ENCODE measurements around the gene DCLK1. TPM values are rescaled to one million over a fixed set of nuclear protein-coding genes. Genes with fewer than 3 reads are reported as not detected.

DCLK1 gene
- total RNA-seq, 2 donors from 2014 or later: not detected

GRCh38 chr13:35824395-35824794 is 306.8 kb downstream of the DCLK1 start:
- no peak for ATAC-seq
- Mint-ChIP-seq H3K27ac (no peak overlapping the region), H3K4me3 (no peak overlapping the region), H3K36me3 (ENCODE audit: low read depth) (no peaks in the 10 kb centered on the region), H3K27me3 (no peaks in the 10 kb centered on the region), H3K4me1 (no peaks in the 10 kb centered on the region)
- H3K9me3 ChIP-seq (ENCODE audit: control insufficient read depth, low read length, poor library complexity, severe bottlenecking): no peaks in the 10 kb centered on the region
- DNase-seq: no peak

GRCh38 chr13:35822666-35823065 is 308.5 kb downstream of the DCLK1 start:
- no peaks in the 10 kb centered on the region for H3K36me3 Mint-ChIP-seq (ENCODE audit: low read depth)
- no peaks in the 10 kb centered on the region for H3K4me1 Mint-ChIP-seq
- DNase-seq: no peak
- no peak overlapping the region for H3K4me3 Mint-ChIP-seq
- ATAC-seq: no peak
- no peaks in the 10 kb centered on the region for H3K9me3 ChIP-seq (ENCODE audit: control insufficient read depth, low read length, poor library complexity, severe bottlenecking)
- no peaks in the 10 kb centered on the region for H3K27me3 Mint-ChIP-seq
- H3K27ac Mint-ChIP-seq: no peak overlapping the region

- no peaks in the 10 kb centered on the region for H3K4me1 Mint-ChIP-seq
Observed at GRCh38 chr13:35818633-35819067, 312.5 kb downstream of the DCLK1 start.

DNA sequence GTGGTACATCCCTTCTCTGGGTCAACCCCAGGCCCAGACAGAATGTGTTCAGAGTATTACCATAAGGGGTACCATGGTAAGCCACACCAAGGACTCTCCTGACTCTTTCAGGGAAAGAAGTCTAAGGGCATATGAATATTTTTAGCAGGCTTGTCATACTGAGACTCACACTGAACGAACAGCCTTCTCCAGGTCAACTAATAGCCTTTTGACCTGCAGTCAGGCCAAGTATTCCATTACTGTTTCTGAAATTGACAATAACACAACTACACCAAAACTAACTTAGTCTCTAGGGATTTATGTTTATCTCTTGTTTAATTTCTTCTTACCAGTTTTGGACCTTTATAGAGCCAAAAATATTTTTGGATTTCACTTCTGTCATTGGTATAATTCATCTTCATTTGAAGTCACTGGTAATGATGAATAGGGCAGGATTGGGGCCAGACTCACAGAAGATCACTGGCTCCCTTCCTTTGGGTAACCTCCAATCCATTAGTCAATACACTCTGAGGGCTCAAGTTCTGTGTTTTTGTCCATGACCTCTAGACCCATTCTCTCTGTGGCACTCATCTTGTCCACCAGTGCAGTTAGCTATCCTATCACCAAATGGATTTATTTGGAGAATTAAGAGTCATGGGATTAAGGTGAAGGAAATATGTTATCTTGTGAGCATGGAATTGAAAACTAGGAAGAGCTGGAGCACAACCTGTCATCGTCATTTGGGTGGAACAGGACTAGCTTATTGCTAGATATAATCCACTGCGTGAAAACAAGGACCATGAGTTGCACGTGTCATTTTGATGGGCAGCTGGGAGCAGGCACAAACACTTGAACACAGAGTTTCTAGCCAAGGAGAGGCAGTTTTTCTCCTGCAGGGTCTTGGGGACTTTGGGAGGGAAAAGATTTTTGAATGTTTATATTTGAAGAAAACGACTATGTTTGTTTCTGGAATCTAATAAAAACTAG is 313.3 kb downstream of the DCLK1 start:
- H3K9me3 ChIP-seq (ENCODE audit: control insufficient read depth, low read length, poor library complexity, severe bottlenecking): no peaks in the 10 kb centered on the region
- DNase-seq (no peak), ATAC-seq (no peak)
- no peak overlapping the region for H3K27ac Mint-ChIP-seq
- no peaks in the 10 kb centered on the region for H3K4me1 Mint-ChIP-seq
- no peaks in the 10 kb centered on the region for H3K27me3 Mint-ChIP-seq
- no peak overlapping the region for H3K4me3 Mint-ChIP-seq
- H3K36me3 Mint-ChIP-seq (ENCODE audit: low read depth): no peaks in the 10 kb centered on the region

More at GRCh38 chr13:35818633-35819067, 312.5 kb downstream of the DCLK1 start:
- DNase-seq (no peak), ATAC-seq (no peak)
- H3K27ac Mint-ChIP-seq: no peak overlapping the region
- H3K27me3 Mint-ChIP-seq: no peaks in the 10 kb centered on the region
- no peaks in the 10 kb centered on the region for H3K9me3 ChIP-seq (ENCODE audit: control insufficient read depth, low read length, poor library complexity, severe bottlenecking)
- no peaks in the 10 kb centered on the region for H3K36me3 Mint-ChIP-seq (ENCODE audit: low read depth)
- no peak overlapping the region for H3K4me3 Mint-ChIP-seq

- no peaks in the 10 kb centered on the region for H3K9me3 ChIP-seq (ENCODE audit: control insufficient read depth, low read length, poor library complexity, severe bottlenecking)
- no peak overlapping the region for H3K4me3 Mint-ChIP-seq
- no peaks in the 10 kb centered on the region for H3K27me3 Mint-ChIP-seq
Observed at GRCh38 chr13:35814605-35815011, 316.6 kb downstream of the DCLK1 start.

GRCh38 chr13:35812736-35813135 is 318.4 kb downstream of the DCLK1 start:
- Mint-ChIP-seq H3K27me3 (no peaks in the 10 kb centered on the region), H3K36me3 (ENCODE audit: low read depth) (no peaks in the 10 kb centered on the region), H3K4me1 (no peaks in the 10 kb centered on the region), H3K4me3 (no peak overlapping the region), H3K27ac (no peak overlapping the region)
- no peaks in the 10 kb centered on the region for H3K9me3 ChIP-seq (ENCODE audit: control insufficient read depth, low read length, poor library complexity, severe bottlenecking)
- DNase-seq (no peak), ATAC-seq (no peak)

More at GRCh38 chr13:35814605-35815011, 316.6 kb downstream of the DCLK1 start:
- Mint-ChIP-seq H3K36me3 (ENCODE audit: low read depth) (no peaks in the 10 kb centered on the region), H3K27ac (no peak overlapping the region), H3K4me1 (no peaks in the 10 kb centered on the region)
- DNase-seq (no peak), ATAC-seq (no peak)

DNA sequence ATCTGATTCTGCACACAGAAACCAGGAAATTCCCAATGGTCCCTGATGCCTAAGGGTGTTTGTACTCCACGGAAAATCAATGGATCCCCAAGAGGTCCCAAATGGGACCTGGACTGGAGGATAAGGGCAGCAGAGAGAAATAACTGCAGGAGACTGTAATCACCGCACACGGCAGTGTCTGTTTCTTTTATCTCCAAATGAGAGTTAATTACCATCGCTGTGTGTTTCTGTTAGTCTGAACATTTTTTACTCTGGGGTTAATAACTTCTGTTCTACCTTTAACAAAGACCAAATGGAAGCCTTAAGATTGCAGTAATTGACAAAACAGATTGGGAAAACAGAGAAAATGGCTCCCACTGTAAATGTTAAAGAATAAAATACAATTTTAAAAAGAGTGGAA is 320.9 kb downstream of the DCLK1 start:
- H3K27me3 Mint-ChIP-seq: peaks cover 2% of the 10 kb centered on the region
- ATAC-seq (no peak), DNase-seq (no peak)
- H3K4me1 Mint-ChIP-seq: no peaks in the 10 kb centered on the region
- H3K9me3 ChIP-seq (ENCODE audit: control insufficient read depth, low read length, poor library complexity, severe bottlenecking): no peaks in the 10 kb centered on the region
- H3K36me3 Mint-ChIP-seq (ENCODE audit: low read depth): no peaks in the 10 kb centered on the region
- no peak overlapping the region for H3K27ac Mint-ChIP-seq
- H3K4me3 Mint-ChIP-seq: no peak overlapping the region

DNA sequence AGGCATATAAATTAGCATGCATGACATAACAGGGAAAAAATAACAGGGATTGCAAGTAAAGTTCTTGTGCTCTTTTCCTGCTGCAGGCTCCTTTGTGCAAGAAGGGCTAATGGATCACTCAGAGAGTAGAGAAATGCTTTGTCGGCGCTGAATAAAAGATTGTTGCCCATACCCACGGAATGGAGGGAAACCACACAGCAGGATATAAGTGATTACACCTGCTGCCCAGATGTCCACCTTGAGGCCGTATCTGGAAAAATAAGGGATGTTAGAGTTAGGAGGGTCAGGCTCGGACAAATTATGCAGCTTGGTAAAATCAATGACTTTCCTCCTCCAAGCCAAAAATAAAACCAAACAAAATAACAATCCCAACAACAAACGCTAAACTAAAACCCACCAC is 322.3 kb downstream of the DCLK1 start:
- no peaks in the 10 kb centered on the region for H3K4me1 Mint-ChIP-seq
- peaks cover 11% of the 10 kb centered on the region for H3K27me3 Mint-ChIP-seq
- DNase-seq: no peak
- H3K4me3 Mint-ChIP-seq: no peak overlapping the region
- H3K9me3 ChIP-seq (ENCODE audit: control insufficient read depth, low read length, poor library complexity, severe bottlenecking): no peaks in the 10 kb centered on the region
- no peaks in the 10 kb centered on the region for H3K36me3 Mint-ChIP-seq (ENCODE audit: low read depth)
- H3K27ac Mint-ChIP-seq: no peak overlapping the region
- ATAC-seq: no peak

- Mint-ChIP-seq H3K27ac (no peak overlapping the region), H3K27me3 (peaks cover 11% of the 10 kb centered on the region), H3K4me1 (no peaks in the 10 kb centered on the region), H3K36me3 (ENCODE audit: low read depth) (no peaks in the 10 kb centered on the region), H3K4me3 (no peak overlapping the region)
- DNase-seq (no peak), ATAC-seq (no peak)
- no peaks in the 10 kb centered on the region for H3K9me3 ChIP-seq (ENCODE audit: control insufficient read depth, low read length, poor library complexity, severe bottlenecking)
Observed at GRCh38 chr13:35804901-35805300, 326.3 kb downstream of the DCLK1 start.

DNA sequence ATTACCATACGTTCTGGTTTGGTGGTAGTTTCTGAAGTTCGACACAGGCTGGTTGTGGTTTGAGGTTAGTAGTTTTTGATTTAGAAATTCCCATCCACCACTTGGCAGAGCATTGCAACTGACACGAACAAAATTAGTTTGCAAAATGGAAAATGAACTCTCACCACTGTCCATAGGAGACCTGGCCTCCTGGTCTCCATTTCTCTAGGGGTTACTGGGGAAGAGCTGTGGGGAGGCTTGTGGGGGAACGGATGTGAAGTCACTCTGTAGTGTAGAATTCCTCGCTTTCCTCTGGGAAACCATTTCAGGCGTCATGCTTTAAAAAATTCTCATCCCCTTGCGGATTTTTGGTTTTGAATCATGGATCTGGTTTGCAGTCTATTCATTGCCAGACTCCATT is 333.2 kb downstream of the DCLK1 start:
- no peak for DNase-seq
- H3K4me3 Mint-ChIP-seq: no peak overlapping the region
- no peak overlapping the region for H3K27ac Mint-ChIP-seq
- H3K4me1 Mint-ChIP-seq: no peaks in the 10 kb centered on the region
- no peaks in the 10 kb centered on the region for H3K36me3 Mint-ChIP-seq (ENCODE audit: low read depth)
- H3K9me3 ChIP-seq (ENCODE audit: control insufficient read depth, low read length, poor library complexity, severe bottlenecking): no peaks in the 10 kb centered on the region
- ATAC-seq: no peak
- no peaks in the 10 kb centered on the region for H3K27me3 Mint-ChIP-seq

- no peaks in the 10 kb centered on the region for H3K9me3 ChIP-seq (ENCODE audit: control insufficient read depth, low read length, poor library complexity, severe bottlenecking)
- H3K27ac Mint-ChIP-seq: no peak overlapping the region
- no peaks in the 10 kb centered on the region for H3K36me3 Mint-ChIP-seq (ENCODE audit: low read depth)
- H3K4me1 Mint-ChIP-seq: no peaks in the 10 kb centered on the region
- DNase-seq (no peak), ATAC-seq (no peak)
- H3K4me3 Mint-ChIP-seq: no peak overlapping the region
- no peaks in the 10 kb centered on the region for H3K27me3 Mint-ChIP-seq
Observed at GRCh38 chr13:35797244-35797643, 333.9 kb downstream of the DCLK1 start.

DNA sequence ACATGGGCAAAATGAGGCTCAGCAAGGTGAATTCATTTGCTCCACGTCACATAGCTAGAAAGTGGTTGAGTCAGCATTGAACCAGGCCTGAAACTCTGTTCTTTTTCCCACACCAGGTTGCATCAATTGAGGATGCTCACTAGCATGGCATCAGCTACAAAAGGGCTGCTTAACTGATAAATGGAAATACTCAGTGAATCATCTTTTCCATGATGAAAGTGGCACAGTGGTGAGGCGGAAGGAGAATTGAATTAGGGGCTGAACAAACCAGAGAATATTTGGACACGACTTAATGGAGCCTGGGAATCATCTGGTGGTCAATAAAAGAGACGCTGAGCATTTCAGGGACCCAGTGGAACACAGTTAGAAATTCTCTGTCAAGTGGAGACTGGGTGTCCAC is 334.6 kb downstream of the DCLK1 start:
- H3K4me3 Mint-ChIP-seq: no peak overlapping the region
- peaks cover 5% of the 10 kb centered on the region for H3K27me3 Mint-ChIP-seq
- no peak for DNase-seq
- ATAC-seq: no peak
- H3K27ac Mint-ChIP-seq: no peak overlapping the region
- H3K4me1 Mint-ChIP-seq: no peaks in the 10 kb centered on the region
- no peaks in the 10 kb centered on the region for H3K9me3 ChIP-seq (ENCODE audit: control insufficient read depth, low read length, poor library complexity, severe bottlenecking)
- no peaks in the 10 kb centered on the region for H3K36me3 Mint-ChIP-seq (ENCODE audit: low read depth)

DNA sequence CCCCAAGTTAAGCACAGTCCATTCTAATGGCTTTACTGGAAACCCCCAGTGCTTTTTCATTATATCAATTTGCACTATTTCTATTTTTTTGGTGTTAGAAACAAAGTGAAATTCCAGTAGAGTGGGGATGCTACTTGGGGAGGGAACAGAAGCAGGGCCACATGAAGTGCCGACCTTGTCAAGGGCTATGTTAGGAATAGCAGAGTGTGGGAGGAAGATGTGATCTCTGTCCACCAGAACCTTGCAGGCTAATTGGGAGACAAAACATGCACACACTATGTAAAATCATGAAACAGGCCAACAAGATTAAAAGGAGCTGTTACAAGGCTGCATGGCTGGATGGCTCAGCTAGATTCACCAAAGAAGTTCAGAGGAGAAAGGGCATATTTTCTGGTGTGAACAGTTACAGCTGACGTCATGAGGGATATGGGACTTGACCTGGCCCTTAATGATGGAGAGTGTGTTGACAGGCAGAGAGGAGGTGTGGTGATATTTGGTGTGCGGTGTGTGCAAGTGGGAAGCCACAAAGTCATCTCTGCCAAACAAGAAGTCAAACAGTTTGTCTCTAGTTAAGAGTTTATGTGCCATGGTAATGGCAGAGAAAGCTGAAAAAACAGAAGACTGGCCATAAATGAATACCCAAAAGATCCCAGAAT is 336.3 kb downstream of the DCLK1 start:
- no peak for ATAC-seq
- Mint-ChIP-seq H3K4me1 (no peaks in the 10 kb centered on the region), H3K4me3 (no peak overlapping the region), H3K27me3 (peaks cover 9% of the 10 kb centered on the region), H3K27ac (no peak overlapping the region), H3K36me3 (ENCODE audit: low read depth) (no peaks in the 10 kb centered on the region)
- DNase-seq: no peak
- no peaks in the 10 kb centered on the region for H3K9me3 ChIP-seq (ENCODE audit: control insufficient read depth, low read length, poor library complexity, severe bottlenecking)

All from T-helper 17 cell (primary cell).